RPMI7951 (cell line): ENCODE data around the gene CHI3L1. TPM values are rescaled to one million over a fixed set of nuclear protein-coding genes. Genes with fewer than 3 reads are reported as not detected.

ENCODE experiments used
- DNase-seq: peaks from one replicate; pipeline ENCODE4 v3.0.0-alpha.2; 2012; ENCODE audit warnings: low read depth
- total RNA-seq: library from RNA; depleted of rRNA; stranded (reverse); fragments of >200 nt; shearing (Covaris generic); gene quantifications from 2 replicates; pipeline ENCODE4 v1.2.3, GENCODE V29; 2014

The CHI3L1 gene
- total RNA-seq, 1 experiment from 2014 or later: not detected

DNA sequence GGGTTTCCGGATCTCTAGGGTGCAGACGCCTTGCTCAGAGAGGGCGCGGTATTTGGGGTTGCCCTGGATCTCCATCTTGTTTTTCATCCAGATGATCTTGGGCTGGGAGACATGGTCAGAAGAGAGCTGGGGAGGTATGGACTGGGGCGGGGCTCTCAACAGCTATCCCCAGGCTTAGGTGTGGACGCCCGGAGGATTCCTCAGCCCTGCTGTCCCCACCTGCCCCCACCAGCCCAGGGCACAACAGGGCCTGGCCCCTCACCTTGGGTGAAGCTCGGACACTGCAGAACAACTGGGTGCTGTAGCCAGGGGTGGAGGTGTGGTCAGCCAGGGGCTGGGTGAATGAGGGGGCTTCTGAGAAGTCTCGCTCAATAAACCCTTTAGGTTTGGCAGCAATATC lies 17.5 kb downstream of the CHI3L1 start:
- no peak for DNase-seq

- DNase-seq: no peak
Measured at GRCh38 chr1:203168256-203168786, 18.2 kb downstream of the CHI3L1 start.

DNA sequence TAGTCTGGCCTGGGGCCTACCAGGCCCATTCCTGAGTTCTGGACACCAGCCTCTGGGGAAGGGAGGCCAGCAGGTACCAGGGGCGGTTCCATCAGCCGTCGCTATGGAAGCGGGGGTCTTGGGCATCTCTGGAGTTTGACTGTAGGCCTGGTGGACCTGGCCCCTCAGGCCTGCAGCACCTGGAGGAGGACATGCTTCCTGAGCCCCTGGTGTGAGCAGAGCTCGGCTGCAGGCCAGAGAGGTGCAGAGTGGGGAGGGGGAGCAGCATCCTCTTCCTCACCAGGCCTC lies 18.6 kb downstream of the CHI3L1 start:
- no peak for DNase-seq

GRCh38 chr1:203167026-203167912 lies 19.2 kb downstream of the CHI3L1 start:
- no peak for DNase-seq

- DNase-seq: no peak
Measured at GRCh38 chr1:203166192-203166940, 20.1 kb downstream of the CHI3L1 start.

DNA sequence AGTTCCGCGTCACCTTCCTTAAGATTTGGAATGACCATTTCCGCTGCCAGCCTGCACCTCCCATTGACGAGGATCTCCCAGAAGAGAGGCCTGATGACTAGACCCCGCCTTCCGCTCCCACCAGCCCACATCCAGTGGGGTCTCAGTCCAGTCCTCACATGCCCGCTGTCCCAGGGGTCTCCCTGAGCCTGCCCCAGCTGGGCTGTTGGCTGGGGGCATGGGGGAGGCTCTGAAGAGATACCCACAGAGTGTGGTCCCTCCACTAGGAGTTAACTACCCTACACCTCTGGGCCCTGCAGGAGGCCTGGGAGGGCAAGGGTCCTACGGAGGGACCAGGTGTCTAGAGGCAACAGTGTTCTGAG lies 20.7 kb downstream of the CHI3L1 start:
- DNase-seq: no peak

GRCh38 chr1:203165101-203165799 lies 21.3 kb downstream of the CHI3L1 start:
- DNase-seq: no peak

GRCh38 chr1:203163891-203164635 lies 22.4 kb downstream of the CHI3L1 start:
- no peak for DNase-seq

DNA sequence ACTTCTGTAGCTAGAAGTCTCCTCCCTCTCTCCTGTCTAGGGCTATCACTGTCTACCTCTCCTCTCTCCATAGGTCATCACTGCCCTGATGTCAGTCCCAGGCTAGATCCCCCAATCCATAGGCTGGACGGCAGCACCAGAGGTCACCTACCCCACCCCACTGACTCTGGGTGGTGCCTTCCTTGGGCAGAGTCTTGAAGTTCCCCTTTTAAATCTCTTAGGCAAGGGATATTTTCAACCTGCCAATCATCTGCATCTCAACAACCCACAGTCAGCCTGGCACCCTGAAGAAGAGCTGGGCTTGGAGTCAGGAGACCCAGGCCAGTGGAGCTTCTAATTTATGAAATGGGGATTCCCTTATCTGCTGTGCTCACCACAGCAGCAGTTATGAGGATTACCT lies 24.1 kb downstream of the CHI3L1 start:
- DNase-seq: no peak

DNA sequence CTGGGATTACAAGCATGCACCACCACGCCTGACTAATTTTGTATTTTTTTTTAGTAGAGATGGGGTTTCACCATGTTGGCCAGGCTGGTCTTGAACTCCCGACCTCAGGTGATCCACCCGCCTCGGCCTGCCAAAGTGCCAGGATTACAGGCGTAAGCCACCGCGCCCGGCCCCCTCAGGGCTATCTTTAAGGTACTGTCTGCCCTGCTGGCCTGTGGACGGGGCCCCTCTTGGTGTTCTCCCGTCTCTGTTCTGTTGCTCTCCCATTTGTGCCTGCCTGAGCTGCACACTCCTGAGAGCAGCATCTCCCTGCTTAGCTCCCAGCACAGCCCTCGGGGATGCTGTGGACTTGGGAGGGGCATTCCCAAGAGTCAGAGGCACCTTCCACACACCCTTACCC lies 24.8 kb downstream of the CHI3L1 start:
- DNase-seq: no peak

- no peak for DNase-seq
Measured at GRCh38 chr1:203161175-203161574, 25.3 kb downstream of the CHI3L1 start.

DNA sequence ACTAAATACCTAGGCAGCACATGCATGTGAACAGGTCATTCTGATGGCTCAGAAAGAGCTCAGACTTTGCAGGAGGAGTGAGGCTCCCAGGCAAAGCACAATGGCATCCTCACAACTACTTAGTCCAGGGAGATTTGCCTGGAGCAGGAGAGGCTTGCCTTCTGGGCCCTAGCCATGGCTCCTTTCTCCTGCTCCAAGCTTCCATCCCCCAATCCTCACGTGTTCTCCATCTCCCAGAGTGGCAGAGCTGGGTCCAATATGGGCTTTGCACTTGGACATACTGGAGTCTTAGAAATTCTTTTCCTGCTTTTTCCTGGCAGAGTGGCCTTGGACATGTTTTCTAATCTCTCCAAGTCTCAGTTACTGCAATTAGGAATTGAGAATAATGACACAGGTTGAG lies 26.7 kb downstream of the CHI3L1 start:
- no peak for DNase-seq

DNA sequence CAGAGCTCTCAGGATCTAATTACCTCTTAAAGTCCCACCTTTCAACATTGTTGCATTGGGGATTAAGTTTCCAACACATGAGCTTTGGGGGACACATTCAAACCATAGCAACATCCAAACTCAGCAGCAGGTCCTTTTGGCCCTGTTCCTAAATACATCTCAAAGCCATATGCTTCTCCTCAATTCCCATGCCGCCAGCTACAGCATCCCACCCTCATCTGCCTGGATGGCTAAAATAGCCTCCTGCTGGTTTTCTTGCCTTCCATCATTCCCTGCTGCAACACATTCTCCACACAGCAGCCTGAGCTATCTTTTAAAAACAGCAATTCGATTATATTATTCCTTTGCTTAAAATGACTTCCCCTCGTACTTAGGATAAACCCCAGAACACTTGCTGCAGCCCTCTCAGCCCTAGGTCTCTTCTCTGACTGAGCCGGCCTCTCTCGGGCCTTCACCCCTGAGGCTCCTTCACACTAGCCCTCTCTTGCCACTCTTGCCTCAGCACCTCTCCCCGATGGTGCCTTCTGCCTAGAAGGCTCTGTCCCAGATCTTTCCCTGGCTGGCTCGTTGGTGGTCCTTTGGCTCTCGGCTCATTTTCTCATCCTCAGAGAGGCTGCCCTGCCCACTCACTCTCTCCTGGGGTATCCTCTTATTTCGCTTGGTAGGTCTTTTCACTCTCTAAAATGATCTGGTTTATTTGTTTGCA lies 27.4 kb downstream of the CHI3L1 start:
- no peak for DNase-seq

DNA sequence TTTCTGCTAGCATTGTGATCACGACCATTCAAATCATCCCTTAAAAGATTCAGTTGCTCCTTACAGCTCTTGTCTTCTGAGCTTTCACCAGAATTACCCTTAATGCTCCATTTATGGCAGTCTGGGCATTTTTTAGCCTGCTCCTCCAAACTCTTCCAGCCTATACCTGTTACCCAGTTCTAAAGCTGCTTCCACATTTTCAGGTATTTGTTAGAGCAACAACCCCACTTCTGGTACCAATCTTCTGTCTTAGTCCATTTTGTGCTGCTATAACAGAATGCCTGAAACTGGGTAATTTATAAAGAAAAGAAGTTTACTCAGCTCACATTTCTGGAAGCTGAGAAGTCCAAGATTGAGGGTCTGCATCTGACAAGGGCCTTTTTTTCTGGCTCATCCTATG lies 28.1 kb downstream of the CHI3L1 start:
- no peak for DNase-seq

DNA sequence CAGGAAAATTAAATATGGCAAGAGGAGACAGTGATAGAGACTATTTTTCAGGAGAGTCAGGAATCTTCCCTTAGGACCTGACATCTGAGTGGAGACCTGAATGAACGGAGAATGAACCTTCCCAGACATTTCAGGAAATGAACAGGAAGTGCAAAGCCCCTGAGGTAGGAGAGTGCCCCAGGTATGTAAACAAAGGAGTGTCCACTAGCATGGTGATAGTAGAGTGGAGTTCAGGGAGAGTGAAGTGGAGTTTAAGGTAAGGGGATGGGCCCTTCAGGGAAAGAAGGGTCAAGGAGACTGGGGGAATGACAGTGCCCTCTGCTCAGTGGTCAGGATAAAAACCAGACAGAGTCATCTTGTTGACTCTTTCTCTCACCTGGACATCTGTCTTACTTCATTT lies 30.2 kb downstream of the CHI3L1 start:
- no peak for DNase-seq

DNA sequence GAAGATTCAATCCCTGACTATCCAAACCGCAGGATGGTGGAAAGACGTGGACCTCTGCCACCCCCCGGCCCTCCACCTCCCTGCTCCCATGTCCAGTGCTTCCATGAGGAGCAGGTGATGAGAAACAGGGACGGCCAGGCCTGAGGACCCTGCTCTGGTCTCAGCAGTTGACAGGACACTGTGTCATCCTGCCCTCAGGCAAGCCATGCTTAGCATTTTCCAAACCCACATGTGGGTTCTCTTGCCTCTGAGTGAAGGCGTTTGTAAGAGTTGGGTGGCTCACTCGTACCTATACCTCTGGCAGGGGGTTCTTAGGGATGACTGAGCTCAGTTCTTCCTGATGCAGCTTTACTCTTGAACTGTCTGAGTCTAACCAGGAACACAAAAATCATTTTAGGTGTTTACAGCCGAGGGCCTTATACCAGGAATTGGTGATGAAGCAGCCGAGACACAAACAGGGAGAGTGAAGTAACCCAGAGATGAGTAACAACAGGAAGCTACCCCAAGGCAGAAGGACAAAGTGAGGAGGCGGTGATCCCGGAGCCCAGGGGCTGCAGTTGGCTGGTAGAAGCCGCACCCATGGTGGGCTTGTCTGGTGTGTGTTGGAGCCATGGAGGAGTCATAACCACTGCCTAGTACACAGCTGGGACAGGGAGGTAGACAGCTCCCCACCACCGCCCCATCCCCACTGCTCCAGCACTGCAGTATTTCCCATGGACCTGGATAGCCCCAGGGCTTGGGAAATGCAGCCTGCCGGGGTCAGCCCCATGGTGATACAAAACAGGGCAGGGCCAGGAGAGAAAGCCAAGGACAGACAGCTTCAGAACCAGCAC lies 32.3 kb downstream of the CHI3L1 start:
- peak; percentile 94 for DNase-seq

DNA sequence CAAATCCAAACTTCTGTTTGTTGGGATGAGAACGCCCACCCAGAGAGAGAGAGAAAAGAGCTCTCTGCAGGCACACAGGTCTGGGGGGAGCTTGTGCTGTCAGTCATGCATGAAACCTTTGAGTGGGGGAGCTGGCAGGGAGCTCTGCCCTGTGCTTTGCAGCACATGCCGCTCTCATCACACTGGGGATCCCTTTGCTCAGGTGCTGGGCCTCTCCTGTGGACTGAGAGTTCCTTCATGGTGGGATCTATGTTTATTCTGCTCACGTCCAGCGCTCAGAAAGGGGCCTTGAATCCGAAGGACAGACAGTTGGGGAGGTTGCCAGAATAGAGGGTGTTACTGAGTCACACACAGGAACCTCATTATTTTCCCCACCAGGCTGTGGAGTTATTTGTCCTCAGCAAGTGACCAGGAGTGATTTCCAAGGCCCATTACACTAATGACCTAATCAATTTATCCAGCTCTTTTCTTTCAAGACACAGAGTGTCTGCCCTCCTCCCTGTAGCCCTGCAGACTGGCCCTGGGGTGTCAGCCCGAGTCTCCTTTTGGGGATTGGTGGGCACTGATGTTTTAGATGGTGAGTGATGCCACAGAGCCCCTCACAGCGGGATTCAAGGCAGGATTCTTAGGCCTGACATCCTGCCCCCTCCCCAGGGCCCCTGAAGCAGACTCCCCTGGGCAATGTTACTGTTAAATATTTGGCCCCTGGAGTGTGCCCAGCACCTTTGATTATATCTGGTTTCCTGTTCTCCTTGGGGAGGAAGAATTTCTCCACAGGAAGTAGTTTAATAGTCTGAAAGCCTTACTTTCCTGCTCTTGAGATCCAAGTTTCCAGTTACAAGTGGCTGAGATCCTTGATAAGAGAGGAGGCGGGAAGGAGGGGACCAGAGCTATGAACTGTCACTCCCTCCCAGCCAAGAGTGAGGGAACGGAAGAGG lies 33.2 kb downstream of the CHI3L1 start:
- no peak for DNase-seq

DNA sequence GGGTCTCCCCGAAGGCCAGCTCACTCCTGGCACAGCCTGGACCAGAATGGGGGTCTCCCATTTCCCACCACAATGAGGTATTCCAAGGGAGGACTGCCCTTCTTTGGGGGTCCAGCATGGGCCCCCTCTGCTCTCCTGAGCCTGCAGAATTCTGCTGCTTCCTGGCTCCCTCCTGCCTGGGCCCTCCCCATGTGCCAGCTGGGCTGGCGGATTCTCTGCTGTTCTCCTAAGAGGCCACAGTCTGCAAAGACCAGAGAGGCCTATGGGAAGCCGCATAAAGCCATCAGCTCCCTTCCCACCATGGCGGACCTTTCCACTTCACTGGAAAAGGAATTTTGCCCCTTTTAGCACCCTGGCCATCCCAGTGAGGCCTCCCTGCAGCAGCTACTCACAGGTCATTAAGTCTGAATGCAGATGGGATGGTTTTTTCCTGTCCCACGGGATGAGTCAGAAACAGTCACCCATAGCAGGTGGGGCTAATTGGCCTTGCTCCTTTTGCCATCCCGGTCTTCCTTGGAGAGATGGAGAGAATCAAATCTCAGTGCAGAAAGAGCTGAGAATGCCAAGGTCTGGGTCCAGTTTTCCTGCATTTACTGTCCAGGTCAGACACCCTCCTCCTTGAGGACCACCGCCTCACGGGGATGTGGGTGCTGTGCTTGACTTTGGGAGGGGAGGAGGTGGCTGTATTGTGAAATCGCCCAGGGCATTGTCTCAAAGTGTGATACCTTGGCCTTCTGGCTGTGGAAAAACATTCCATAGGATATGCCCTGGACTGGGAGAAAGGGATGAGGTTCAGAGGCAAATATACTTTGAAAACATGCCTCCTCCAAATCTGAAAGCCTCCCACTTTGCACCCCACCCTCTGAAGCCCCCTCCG lies 34.1 kb downstream of the CHI3L1 start:
- peak; percentile 93 for DNase-seq
